Erythroblast (primary cell): Measurements from ENCODE around the gene TNFAIP8.

Source experiments
- GATA1 ChIP-seq: IDR thresholded peaks from 2 replicates; pipeline ENCODE4 v1.6.1; 2011; ENCODE audit warnings: low read depth, mild to moderate bottlenecking, control low read depth, low read length, moderate library complexity
- POLR2A ChIP-seq: IDR thresholded peaks from 2 replicates; pipeline ENCODE4 v1.6.1; 2011; ENCODE audit warnings: mild to moderate bottlenecking, low read length

DNA sequence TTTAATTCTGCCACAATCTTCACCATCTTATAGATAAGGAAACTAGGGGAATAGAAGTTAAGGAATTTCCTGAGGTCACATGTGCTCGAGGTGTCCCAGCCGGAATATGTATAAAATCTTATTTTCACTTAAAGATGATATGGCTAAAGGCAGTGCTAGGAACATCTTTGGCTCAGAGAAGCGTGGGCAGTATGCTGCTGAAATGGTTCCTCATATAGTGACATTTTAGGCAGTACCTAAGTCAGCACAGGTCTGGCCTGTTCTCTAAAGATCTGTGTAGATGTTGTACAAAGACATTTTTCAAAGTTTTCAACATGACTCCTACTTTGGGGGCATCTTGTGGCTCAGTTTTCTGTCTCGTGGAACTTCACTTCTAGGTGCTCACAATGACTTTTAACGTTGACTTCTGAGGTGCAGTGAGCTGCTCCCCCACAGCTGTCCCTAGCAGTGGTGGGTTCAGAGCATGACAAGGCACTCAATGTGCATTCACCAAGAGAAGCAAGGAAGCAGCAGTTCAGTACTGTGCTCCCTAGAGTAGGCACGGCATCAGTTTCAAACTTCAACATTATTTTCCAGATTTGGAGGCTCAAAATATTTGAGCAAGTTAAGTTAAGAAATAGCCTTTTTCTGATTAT, 40.3 kb downstream of the TNFAIP8 start:
- no peak for TF ChIP-seq POLR2A
- TF ChIP-seq GATA1: no peak
